Measurements from ENCODE around the gene SMG7.

SMG7 gene

GRCh38 chr1:183470961-183471742 is 1.1 kb upstream of the SMG7 start:
- peak; percentile 91 for DNase-seq (ENCODE audit: low spot score)

GRCh38 chr1:183471743-183472487 is 384 bp upstream of the SMG7 start:
- DNase-seq (ENCODE audit: low spot score), result peak; percentile 97

- DNase-seq (ENCODE audit: low spot score), result no peak
Observed at GRCh38 chr1:183473217-183473536, 878 bp downstream of the SMG7 start.

- DNase-seq (ENCODE audit: low spot score), result no peak
Observed at GRCh38 chr1:183476081-183476480, 3.8 kb downstream of the SMG7 start.

- no peak for DNase-seq (ENCODE audit: low spot score)
Observed at GRCh38 chr1:183477986-183478781, 5.9 kb downstream of the SMG7 start.

GRCh38 chr1:183480971-183481441 is 8.7 kb downstream of the SMG7 start:
- DNase-seq (ENCODE audit: low spot score), result no peak

- DNase-seq (ENCODE audit: low spot score), result no peak
Observed at GRCh38 chr1:183483224-183483623, 10.9 kb downstream of the SMG7 start.

GRCh38 chr1:183484254-183484653 is 12.0 kb downstream of the SMG7 start:
- no peak for DNase-seq (ENCODE audit: low spot score)

- no peak for DNase-seq (ENCODE audit: low spot score)
Observed at GRCh38 chr1:183484851-183485250, 12.6 kb downstream of the SMG7 start.

GRCh38 chr1:183487674-183488442 is 15.6 kb downstream of the SMG7 start:
- no peak for DNase-seq (ENCODE audit: low spot score)

GRCh38 chr1:183490932-183491331 is 18.6 kb downstream of the SMG7 start:
- no peak for DNase-seq (ENCODE audit: low spot score)

GRCh38 chr1:183493540-183494245 is 21.4 kb downstream of the SMG7 start:
- DNase-seq (ENCODE audit: low spot score), result no peak

GRCh38 chr1:183495420-183495819 is 23.1 kb downstream of the SMG7 start:
- no peak for DNase-seq (ENCODE audit: low spot score)

GRCh38 chr1:183497218-183497617 is 24.9 kb downstream of the SMG7 start:
- no peak for DNase-seq (ENCODE audit: low spot score)

GRCh38 chr1:183498342-183498991 is 26.2 kb downstream of the SMG7 start:
- DNase-seq (ENCODE audit: low spot score), result no peak

GRCh38 chr1:183505454-183506089 is 33.3 kb downstream of the SMG7 start:
- no peak for DNase-seq (ENCODE audit: low spot score)

- DNase-seq (ENCODE audit: low spot score), result no peak
Observed at GRCh38 chr1:183506561-183506960, 34.3 kb downstream of the SMG7 start.

GRCh38 chr1:183508694-183509093 is 36.4 kb downstream of the SMG7 start:
- no peak for DNase-seq (ENCODE audit: low spot score)

GRCh38 chr1:183512450-183512849 is 40.2 kb downstream of the SMG7 start:
- DNase-seq (ENCODE audit: low spot score), result no peak

GRCh38 chr1:183514235-183514634 is 41.9 kb downstream of the SMG7 start:
- no peak for DNase-seq (ENCODE audit: low spot score)
